GM12873 (cell line): ENCODE results near the gene R3HDML.

Experiments used
- TF ChIP-seq, protein P1 (sequence below): IDR thresholded peaks from 2 replicates; pipeline ENCODE4 v1.5.1; 2012; ENCODE audit warnings: low read depth, mild to moderate bottlenecking, moderate library complexity, low read length, control low read depth; ENCODE audit not compliant: insufficient read depth; ENCODE audit errors: missing control alignments

Gene R3HDML

DNA sequence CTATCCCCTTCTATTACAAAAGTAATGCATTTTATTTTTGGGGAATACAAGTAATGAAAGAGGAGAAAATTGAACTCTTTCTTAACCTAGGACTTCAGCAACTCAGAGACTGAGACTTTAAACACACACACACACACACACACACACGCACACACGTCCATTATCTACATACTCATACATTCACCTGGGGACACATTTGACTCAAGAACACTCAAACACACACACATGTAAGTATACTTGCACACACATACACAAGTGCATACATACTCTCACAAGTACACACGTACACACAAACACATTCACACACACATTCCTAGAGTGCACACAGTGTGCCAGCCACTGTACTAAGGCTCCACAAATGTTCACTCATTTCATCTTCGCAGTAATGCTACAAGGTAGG is 2.1 kb upstream of the R3HDML start:
- TF ChIP-seq, protein P1, sequence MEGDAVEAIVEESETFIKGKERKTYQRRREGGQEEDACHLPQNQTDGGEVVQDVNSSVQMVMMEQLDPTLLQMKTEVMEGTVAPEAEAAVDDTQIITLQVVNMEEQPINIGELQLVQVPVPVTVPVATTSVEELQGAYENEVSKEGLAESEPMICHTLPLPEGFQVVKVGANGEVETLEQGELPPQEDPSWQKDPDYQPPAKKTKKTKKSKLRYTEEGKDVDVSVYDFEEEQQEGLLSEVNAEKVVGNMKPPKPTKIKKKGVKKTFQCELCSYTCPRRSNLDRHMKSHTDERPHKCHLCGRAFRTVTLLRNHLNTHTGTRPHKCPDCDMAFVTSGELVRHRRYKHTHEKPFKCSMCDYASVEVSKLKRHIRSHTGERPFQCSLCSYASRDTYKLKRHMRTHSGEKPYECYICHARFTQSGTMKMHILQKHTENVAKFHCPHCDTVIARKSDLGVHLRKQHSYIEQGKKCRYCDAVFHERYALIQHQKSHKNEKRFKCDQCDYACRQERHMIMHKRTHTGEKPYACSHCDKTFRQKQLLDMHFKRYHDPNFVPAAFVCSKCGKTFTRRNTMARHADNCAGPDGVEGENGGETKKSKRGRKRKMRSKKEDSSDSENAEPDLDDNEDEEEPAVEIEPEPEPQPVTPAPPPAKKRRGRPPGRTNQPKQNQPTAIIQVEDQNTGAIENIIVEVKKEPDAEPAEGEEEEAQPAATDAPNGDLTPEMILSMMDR, result no peak

DNA sequence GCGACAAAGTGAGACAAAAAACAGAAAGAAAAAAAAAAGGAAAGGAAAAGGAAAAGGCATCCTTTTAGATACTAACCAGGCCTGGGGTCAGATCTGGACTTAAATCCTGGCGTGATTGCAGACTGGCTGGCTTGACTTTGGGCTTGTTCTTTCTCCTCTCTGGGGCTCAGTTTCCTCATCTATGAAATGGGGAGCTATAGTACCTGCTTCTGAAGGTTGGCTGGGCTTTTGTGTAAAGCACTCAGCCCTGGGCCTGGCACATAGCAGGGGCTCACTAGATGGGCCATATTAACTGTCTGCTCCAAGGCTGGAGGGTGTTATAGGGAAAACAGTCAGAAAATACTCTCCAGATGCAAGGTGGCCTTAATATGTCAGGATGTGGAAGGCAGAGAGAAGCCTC is 1.2 kb upstream of the R3HDML start:
- TF ChIP-seq, protein P1, result no peak

DNA sequence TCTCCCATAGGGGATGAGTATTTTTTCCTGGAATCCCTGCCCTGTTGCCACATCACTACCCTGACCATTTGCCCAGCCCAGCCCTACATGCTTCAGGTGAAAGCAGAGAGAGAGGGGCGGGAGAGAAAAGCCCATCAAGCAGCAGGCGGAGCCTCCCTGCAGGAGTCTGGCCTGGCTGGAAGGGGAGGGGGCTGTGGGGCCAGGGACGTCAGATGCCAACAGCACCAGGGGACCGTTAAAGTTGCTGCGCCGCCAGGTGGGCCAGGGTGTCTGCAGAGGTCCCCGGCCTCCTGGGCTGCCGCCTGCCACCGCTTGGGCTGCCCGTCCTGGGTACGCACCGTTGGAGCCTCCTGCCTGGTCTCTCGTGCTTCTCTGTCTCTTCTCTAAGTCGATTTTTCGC is 757 bp upstream of the R3HDML start:
- TF ChIP-seq, protein P1, result no peak

DNA sequence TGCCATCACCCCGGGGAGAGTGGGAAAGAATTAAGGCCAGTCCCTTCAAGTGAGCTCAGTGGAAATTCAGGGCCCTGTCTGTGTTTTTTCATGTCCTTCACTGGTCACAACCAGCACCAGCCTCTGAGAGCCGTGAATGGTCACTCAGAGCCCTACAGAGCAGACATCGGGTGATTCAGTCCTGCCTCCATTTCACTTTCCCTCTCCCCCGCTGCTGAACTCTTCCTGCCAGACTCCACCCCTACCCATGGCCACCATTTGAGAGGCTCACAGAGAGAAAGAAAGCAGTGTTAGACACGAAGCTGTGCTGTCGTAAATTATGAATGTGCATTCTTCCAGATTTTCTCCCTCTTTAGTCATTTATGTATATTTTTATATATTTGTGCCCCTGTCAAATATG is 5.4 kb downstream of the R3HDML start:
- TF ChIP-seq, protein P1, result no peak

DNA sequence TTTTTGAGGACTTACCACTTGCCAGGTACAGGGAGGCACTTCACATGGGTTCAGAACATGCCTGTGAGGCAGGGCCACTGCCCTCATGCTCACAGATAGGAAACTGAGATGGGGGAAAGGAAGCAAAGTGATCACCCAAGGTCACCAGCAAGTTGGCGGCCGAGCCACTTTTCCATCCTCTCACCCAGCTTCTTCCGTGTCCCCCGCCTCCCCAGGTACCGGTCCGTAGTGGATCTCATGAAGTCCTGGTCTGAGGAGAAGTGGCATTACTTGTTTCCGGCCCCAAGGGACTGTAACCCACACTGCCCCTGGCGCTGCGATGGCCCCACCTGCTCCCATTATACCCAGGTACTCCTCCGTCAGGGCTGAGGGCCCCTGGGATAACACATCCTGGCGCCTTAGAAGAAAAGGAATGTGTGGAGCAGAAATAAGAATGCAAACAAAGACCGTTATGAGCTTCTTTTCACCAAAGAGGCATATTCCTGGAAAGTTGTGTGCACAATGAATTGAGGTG is 6.4 kb downstream of the R3HDML start:
- TF ChIP-seq, protein P1, result no peak

DNA sequence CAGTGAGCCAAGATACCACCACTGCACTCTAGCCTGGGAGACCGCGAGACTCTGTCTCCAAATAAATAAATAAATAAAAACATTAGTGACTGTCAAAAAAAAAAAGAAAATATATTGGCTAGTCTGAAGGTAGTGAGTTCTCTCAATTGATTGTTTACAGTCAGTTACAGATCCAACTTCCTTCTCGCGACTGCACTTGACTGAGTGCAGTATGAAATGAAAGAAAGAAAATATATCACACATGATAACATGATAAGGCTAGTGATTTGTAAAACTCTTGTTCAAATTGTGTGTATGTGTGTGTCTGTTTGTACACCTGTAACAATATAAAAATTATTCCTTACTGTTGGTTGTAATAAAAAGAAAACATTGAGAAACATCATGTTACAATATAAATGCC is 7.9 kb downstream of the R3HDML start:
- TF ChIP-seq, protein P1, result no peak

DNA sequence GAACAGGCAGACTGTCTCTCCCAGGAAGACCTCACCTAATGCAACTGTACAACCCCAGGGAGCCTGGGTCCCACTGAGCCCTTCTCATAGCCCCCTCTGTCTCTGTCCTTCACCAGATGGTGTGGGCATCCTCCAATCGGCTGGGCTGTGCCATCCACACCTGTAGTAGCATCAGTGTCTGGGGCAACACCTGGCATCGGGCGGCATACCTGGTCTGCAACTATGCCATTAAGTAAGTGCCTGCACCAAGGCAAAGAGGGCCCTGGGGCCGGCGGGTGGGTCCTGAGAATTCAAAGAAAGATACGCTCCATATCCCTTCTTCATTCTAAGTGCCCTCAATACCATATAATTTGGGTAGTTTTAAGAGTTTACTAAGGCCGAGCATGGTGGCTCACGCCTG is 8.3 kb downstream of the R3HDML start:
- TF ChIP-seq, protein P1, result no peak
